SK-N-SH (cell line): ENCODE measurements around the gene BCAT1.

Experiments used
- CHD2 ChIP-seq: fragments of 150-350 bp; IDR thresholded peaks from 2 replicates; pipeline ENCODE4 v1.6.1; 2018; ENCODE audit warnings: low read length; ENCODE audit not compliant: partially characterized antibody
- GATA2 ChIP-seq: sonication (generic); formaldehyde crosslinking; IDR thresholded peaks from 2 replicates; pipeline ENCODE4 v1.5.0; 2020; ENCODE audit warnings: mild to moderate bottlenecking, missing genetic modification reagents
- YY1 ChIP-seq: IDR thresholded peaks from 2 replicates; pipeline ENCODE4 v1.4.0; 2012; ENCODE audit warnings: low read depth, mild to moderate bottlenecking

DNA sequence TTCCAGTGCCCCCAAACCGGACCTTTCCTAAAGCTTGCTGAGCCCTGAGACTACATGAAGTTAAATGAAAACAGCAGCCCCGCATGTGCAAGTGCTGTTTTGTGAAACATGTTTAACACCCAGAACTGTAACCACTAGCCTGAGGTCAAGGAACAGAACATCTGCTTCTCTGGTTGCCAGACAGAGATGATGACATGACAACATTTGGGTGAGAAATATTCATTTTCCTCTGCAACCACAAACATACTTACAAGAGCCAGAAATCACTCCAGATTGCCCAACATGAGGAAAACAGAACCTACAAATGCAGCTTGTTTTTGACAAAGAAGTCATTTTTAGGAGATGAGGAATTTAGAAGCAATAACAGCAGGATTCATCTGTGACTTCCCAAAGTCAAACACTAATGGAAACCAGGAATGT lies 110.4 kb downstream of the BCAT1 start:
- TF ChIP-seq CHD2 (peak; percentile 48), GATA2 (CRISPR knock-in tag) (peak; percentile 34; the same call in 1 of the 2 replicates), YY1 (no peak)
